GM23248 (cell line): ENCODE results near the gene RCL1.

Experiments
- EZH2 ChIP-seq: fragments of 200-600 bp; sonication (generic); IDR thresholded peaks from 2 replicates; pipeline ENCODE4 v1.6.1; 2018; ENCODE audit warnings: antibody characterized with exemption, mild to moderate bottlenecking; ENCODE audit not compliant: insufficient read depth, poor library complexity, severe bottlenecking
- EZH2phosphoT487 ChIP-seq: fragments of 200-600 bp; sonication (generic); IDR thresholded peaks from 2 replicates; pipeline ENCODE4 v1.6.1; 2018; ENCODE audit warnings: antibody characterized with exemption, moderate library complexity, mild to moderate bottlenecking, low read depth; ENCODE audit not compliant: insufficient read depth

DNA sequence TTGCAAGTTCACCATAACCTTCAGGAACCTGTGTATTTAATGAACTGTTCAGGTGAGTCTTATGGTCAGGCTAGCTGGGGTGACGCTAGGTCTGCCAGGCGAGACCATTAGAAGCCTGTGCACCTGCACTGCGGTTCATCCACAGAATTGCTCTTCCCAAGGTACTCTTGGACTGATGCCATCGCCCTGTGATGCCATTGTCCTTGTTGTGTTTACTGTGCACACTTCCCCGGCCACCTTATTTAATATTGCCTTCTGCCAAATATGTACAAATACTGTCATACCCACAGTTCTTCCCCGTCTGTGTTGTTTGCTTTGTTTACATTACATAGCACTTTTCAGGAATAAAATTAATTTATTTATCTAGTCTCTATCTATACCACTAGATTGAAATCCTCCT is 66.3 kb downstream of the RCL1 start:
- no peak for TF ChIP-seq EZH2phosphoT487
- TF ChIP-seq EZH2, result no peak
